DMS53 treated with DMSO at 0.1 percent for 48 hours (cell line): ENCODE data around the gene ZNF200.
"Not testable (repeated sequence)": the region's sequence is repeated elsewhere in the genome, so short reads cannot be mapped to it uniquely, and the experiment has no call there.

ENCODE experiments used
- DNase-seq: peaks from one replicate; lab custom pipeline; 2025; ENCODE audit not compliant: unreplicated experiment; lab: John Stamatoyannopoulos, UW

ZNF200 gene

GRCh38 chr16:3252967-3253366 is 18.0 kb upstream of the ZNF200 start:
- no peak for DNase-seq

GRCh38 chr16:3249451-3249850 is 14.5 kb upstream of the ZNF200 start:
- DNase-seq = no peak

DNA sequence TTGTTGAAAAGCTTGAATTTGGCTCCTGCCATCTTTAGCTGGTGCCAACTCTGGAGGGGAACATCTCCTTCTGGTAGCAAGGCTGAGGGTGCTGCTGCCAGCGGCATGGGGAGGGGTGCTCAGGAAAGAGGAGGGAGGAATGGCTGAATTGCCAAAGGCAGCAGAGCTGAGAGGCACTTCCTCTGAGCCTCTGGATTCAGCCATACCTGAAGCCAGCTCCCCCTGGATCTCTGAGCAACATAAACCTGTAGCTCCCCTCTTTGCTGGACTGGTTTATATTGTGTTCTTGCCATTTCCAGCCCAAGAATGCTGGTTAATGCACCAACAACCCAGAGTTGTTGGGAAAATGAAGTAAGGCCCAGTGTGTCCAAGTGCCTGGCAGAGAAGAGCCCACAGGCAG is 14.1 kb upstream of the ZNF200 start:
- no peak for DNase-seq

DNA sequence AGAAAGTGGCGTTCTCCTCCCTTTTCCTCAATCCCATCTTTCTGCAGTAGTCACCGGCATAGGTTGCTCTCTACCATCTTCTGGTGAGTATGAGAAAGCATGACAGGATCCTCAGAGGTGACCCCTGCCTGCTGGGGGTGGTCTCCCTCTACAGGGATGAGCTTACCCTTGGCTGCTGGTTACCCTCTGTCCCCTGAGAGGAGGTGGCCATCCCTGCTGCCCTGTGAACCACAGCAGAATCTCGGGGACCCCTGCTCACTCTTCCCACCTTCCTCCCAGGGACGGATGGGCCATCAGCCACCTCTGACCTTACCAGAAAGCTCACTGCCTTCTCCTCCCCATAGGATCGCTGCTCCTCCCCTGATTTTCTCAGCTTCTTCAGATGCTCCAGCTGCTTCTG is 13.6 kb upstream of the ZNF200 start:
- no peak for DNase-seq

DNA sequence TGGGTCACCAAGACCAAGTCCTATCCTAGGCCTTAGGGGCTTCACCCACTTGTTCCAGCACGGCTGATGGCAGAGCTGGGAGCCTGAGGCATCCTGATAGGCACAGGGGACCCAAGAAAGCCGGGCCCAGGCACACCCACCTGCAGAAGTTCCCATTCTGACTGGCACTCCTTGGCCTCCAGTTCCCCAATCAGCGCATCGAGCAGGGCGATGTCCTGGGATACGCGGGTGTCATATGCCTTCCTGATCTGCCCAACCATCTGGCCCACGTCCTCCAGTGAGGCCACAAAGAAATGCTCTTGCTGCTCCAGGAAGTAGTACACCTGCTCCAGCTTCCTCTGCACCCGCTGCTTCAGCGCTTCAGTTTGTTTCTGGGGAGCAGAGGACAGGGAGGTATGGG is 11.9 kb upstream of the ZNF200 start:
- no peak for DNase-seq

DNA sequence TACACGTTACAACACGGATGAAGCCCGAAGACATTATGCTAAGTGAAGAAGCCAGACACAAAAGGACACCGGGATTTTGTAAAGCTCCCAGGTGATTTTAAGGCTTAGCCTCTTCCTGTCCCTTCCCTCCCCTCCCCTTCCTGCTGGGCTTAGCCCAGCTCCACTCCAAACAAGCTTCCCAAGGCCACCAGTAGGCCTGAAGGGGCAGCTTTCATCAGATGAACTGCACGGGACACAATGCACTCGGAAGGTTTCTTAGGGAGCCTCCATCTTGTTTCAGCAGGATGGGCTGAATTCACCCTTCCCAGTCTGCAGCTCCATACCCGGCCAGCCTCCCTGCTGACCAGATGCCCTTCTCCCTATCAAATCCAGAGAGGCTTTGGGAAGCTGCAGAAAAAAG is 11.0 kb upstream of the ZNF200 start:
- DNase-seq = no peak

GRCh38 chr16:3243882-3244281 is 8.9 kb upstream of the ZNF200 start:
- no peak for DNase-seq

DNA sequence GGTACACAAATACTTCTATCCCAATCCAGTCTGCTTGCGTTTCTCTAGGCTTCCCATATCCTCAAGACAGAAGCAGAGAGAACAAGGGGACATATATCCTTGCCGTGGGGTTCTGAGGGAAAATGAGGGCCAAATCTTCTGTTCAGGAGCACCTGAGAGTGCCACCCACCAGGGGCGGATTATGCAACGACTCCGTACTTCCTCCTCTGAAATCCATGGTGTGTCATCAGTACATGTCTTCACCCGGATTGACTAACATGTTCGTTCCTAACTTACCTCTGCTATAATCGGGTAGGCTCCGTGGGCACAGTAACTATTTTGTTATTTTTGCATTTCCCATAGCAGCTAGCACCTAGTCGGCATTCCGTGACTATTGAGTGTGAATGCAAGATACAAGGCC is 7.8 kb upstream of the ZNF200 start:
- no peak for DNase-seq

DNA sequence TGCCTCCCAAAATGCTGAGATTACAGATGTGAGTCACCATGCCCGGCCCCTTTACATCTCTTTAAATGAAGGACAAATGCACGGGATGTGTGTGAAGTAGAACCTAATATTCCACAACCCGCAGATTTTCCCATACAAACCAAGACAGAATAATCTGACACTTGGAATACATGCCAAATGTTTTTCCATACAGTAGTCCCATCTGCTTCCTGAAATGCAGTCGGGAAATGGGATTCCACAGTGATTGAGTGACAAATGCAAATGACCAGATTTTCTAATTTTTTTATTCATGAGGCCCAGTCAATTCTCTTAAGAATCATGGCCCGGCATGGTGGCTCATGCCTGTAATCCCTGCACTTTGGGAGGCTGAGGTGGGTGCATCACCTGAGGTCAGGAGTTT is 6.8 kb upstream of the ZNF200 start:
- no peak for DNase-seq

DNA sequence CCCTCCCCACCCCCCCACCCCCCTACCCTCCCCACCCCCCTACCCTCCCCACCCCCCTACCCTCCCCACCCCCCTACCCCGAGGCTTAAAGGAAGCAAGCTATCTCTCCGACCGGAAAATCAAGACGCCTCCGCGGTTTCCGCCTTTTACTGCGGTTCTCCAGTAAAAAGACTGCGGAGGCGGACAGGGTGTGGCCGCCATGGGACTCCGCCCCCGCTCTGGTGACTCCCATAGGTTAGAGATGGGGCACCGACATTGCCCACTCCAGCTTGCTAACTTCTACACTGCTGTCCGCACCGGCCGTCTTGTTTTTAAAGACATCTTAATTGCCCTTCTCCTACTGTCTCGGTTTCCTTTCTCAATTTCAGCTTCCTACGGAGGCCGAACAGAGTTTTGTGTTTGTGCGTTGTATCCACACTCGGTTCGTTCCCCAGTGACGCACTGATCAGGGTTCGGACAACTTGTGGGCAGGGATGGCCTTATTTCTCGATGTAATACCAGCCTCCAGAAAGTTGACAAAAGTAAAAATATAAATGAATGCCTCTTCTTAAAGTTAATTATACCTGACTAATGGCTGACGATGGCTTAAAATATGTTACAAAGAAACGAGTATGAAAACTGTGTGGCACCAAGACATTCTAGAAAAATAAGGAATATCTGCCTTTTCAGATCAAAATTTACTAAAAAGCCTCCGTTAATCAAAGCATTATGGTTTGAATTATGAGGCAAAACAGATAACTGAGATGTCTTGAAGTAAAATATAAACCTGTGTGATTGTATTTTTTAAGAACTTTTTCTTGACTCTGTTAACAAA is 1.1 kb upstream of the ZNF200 start:
- peak; percentile 23 for DNase-seq

GRCh38 chr16:3234543-3234856 is 458 bp downstream of the ZNF200 start:
- no peak for DNase-seq

GRCh38 chr16:3223913-3224515 is 10.9 kb downstream of the ZNF200 start:
- no peak for DNase-seq

GRCh38 chr16:3220839-3221238 is 14.1 kb downstream of the ZNF200 start:
- no peak for DNase-seq

DNA sequence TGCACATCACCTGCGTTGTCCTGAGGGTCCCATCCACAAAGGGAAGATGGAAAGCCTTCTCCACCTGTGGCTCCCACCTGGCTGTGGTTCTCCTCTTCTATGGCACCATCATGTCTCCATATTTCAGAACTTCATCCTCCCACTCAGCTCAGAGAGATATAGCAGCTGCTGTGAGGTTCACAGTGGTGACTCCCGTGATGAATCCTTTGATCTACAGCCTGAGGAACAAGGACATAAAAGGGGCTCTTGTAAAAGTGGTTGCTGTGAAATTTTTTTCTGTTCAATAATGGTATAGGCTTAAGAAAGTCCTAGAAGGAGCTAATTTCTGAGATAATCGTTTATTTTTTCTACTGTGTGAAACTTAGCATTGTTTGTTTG is 18.7 kb downstream of the ZNF200 start:
- no peak for DNase-seq

GRCh38 chr16:3215601-3216262 is 19.2 kb downstream of the ZNF200 start:
- DNase-seq = no peak

DNA sequence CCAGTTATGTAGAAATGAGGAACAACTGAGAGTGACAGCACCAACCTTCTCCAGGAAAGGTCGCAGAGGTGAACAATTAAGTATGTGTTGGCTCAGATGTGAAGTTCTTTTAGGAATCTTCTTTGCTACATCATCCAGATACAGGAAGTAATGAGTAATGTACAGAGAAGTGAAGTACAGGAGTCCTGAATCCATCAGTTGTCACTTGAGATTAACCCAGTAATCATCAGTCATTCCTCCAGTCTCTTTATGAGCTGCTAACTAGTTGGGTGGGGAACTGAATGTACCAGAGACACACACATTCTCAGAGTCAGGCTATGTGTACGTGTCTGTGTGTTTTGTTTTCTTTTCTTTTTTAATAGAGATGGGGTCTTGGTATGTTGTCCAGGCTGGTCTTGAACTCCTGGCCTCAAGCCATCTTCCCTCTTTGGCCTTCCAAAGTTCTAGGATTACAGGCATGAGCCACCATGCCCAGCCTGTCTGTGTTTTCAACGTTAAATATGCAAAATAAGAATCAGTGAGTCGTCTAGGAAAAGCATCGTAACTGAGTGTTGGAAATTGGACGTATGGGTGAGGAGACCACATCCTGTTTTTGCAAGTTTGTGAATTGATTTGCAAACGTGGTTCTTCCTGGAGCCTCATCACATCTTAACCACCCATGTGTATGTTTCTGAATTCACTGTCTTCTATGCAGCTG is 19.9 kb downstream of the ZNF200 start:
- no peak for DNase-seq

DNA sequence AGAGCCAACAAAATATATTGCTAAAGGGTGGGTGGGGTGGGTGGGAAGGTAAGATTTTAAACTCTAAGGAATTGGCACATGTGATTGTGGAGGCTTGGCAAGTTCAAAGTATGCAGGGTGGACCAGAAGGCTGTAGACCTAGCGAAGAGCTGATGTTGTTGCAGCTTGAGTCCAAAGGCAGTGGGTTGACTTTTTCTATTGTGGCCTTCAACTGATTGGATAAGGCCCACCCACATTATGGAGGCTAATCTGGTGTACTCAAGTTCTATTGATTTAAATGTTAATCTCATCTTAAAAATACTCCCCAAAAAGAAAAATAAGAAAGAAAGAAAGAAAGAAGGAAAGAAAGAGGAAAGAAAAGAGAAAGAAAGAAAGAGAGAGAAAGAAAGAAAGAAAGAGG is 22.4 kb downstream of the ZNF200 start:
- no peak for DNase-seq

GRCh38 chr16:3212006-3212405 is 23.0 kb downstream of the ZNF200 start:
- no peak for DNase-seq

DNA sequence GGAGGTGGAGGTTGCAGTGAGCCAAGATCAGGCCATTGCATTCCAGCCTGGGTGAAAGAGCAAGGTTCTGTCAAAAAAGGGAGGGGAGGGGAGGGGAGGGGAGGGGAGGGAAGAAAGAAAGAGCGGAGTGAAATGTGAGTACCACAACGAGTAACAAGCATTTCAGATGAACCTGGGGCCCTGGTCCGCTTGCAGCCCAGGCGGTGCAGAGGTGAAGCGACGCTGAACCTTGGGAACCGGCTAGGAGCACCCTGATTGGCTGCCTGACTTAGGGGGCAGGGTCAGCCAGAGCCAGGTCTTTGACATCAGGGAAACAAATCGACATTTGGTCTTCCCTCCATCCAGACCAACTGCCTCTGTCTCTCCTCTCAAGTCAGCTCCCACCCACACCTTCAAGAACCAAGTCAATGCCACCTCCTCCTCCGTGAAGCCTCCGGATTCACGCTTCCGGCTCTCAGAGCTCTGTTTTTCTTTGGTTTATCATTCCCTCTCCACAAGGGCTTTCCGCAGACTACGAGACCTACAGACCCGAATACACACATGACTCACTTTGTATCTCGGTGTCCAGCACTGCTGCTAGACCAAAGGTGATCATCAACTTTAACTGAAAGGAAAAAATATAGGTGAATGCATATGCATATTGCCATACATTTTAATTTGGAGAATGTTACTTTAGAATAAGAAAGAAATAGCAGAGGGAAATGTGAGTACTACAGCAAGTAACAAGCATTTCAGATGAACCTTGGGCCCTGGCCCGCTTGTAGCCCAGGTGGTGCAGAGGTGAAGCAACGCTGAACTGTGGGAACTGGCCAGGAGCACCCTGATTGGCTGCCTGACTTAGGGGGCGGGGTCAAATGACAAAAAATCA is 27.6 kb downstream of the ZNF200 start:
- no peak for DNase-seq

DNA sequence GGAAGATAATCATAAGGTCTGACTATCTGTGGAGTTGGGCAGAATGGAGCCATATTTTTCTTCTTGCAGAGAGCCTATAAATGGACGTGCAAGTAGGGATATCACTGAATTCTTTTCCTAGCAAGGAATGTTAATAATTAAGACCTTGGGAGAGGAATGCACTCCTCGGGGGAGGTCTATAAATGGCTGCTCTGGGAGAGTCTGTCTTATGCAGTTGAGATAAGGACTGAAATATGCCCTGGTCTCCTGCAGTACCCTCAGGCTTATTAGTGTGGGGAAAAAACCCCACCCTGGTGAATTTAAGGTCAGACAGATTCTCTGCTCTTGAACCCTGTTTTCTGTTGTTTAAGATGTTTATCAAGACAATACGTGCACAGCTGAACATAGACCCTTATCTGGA is 29.0 kb downstream of the ZNF200 start:
- not testable (repeated sequence) for DNase-seq
